H9 (cell line): ENCODE results near the gene LONRF3. TPM values are rescaled to one million over a fixed set of nuclear protein-coding genes. Genes with fewer than 3 reads are reported as not detected.

Source experiments
- DNase-seq: peaks from one replicate; pipeline ENCODE4 v3.0.0-alpha.2; 2017
- H2AFZ ChIP-seq: one replicate; pipeline ENCODE4 v1.6.1; 2013; ENCODE audit warnings: mild to moderate bottlenecking, low read length, control low read depth, moderate library complexity
- H2AK5ac ChIP-seq: 2 replicates; pipeline ENCODE4 v1.6.1; 2013; ENCODE audit warnings: low read length, control low read depth, mixed read lengths; ENCODE audit not compliant: insufficient read length
- H2BK120ac ChIP-seq: one replicate; pipeline ENCODE4 v1.6.1; 2013; ENCODE audit warnings: low read depth, mild to moderate bottlenecking, low read length, control low read depth, inconsistent platforms; ENCODE audit not compliant: poor library complexity, severe bottlenecking
- H2BK12ac ChIP-seq: 2 replicates; pipeline ENCODE4 v1.6.1; 2013; ENCODE audit warnings: low read length, control low read depth, mixed read lengths, low read depth; ENCODE audit not compliant: insufficient read length
- H2BK15ac ChIP-seq: 2 replicates; pipeline ENCODE4 v1.6.1; 2013; ENCODE audit warnings: low read depth, low read length, control low read depth
- H2BK20ac ChIP-seq: one replicate; pipeline ENCODE4 v1.6.1; 2013; ENCODE audit warnings: low read depth, mild to moderate bottlenecking, low read length, control low read depth, inconsistent platforms; ENCODE audit not compliant: poor library complexity, severe bottlenecking
- H2BK5ac ChIP-seq: 2 replicates; pipeline ENCODE4 v1.6.1; 2013; ENCODE audit warnings: low read length, control low read depth, mixed read lengths; ENCODE audit not compliant: insufficient read length
- H3K14ac ChIP-seq: 2 replicates; pipeline ENCODE4 v1.6.1; 2013; ENCODE audit warnings: low read length, control low read depth; ENCODE audit not compliant: insufficient read depth
- H3K18ac ChIP-seq: 2 replicates; pipeline ENCODE4 v1.6.1; 2013; ENCODE audit warnings: low read depth, mild to moderate bottlenecking, mixed read lengths, low read length, control low read depth; ENCODE audit not compliant: insufficient read length
- H3K23ac ChIP-seq: 2 replicates; pipeline ENCODE4 v1.6.1; 2013; ENCODE audit warnings: low read length, control low read depth, mixed read lengths, low read depth; ENCODE audit not compliant: insufficient read length
- H3K23me2 ChIP-seq: 2 replicates; pipeline ENCODE4 v1.6.1; 2013; ENCODE audit warnings: low read depth, mild to moderate bottlenecking, mixed read lengths, low read length, control low read depth; ENCODE audit not compliant: insufficient read length, poor library complexity, severe bottlenecking
- H3K27ac ChIP-seq: 2 replicates; pipeline ENCODE4 v1.5.1; 2013; ENCODE audit warnings: low read length, control low read depth, mixed read lengths, low read depth; ENCODE audit not compliant: insufficient read length
- H3K27me3 ChIP-seq: 2 replicates; pipeline ENCODE4 v1.6.1; 2013; ENCODE audit warnings: low read length, control low read depth, inconsistent platforms; ENCODE audit not compliant: insufficient read depth
- H3K4ac ChIP-seq: 2 replicates; pipeline ENCODE4 v1.6.1; 2013; ENCODE audit warnings: low read depth, mild to moderate bottlenecking, control low read depth, inconsistent platforms, low read length, moderate library complexity
- H3K4me1 ChIP-seq: 2 replicates; pipeline ENCODE4 v1.6.1; 2013; ENCODE audit warnings: low read length, control low read depth, inconsistent platforms; ENCODE audit not compliant: insufficient read depth
- H3K4me2 ChIP-seq: 2 replicates; pipeline ENCODE4 v1.6.1; 2013; ENCODE audit warnings: low read length, control low read depth, mixed read lengths; ENCODE audit not compliant: insufficient read length, insufficient read depth
- H3K56ac ChIP-seq: 2 replicates; pipeline ENCODE4 v1.6.1; 2013; ENCODE audit warnings: low read depth, mild to moderate bottlenecking, mixed read lengths, low read length, control low read depth; ENCODE audit not compliant: insufficient read length
- H3K79me1 ChIP-seq: 2 replicates; pipeline ENCODE4 v1.6.1; 2013; ENCODE audit warnings: low read depth, mild to moderate bottlenecking, moderate library complexity, low read length, control low read depth, inconsistent platforms; ENCODE audit not compliant: insufficient read depth, poor library complexity, severe bottlenecking
- H3K79me2 ChIP-seq: 2 replicates; pipeline ENCODE4 v1.6.1; 2013; ENCODE audit warnings: low read length, control low read depth, inconsistent platforms; ENCODE audit not compliant: insufficient read depth
- H3K9ac ChIP-seq: 2 replicates; pipeline ENCODE4 v1.6.1; 2013; ENCODE audit warnings: low read length, control low read depth, mixed read lengths; ENCODE audit not compliant: insufficient read length; ENCODE audit errors: extremely low read depth
- H3K9me3 ChIP-seq: one replicate; pipeline ENCODE4 v1.6.1; 2013; ENCODE audit warnings: low read depth, low read length, inconsistent platforms; ENCODE audit not compliant: control insufficient read depth
- H3T11ph ChIP-seq: one replicate; pipeline ENCODE4 v1.6.1; 2013; ENCODE audit warnings: mild to moderate bottlenecking, low read length, control low read depth, inconsistent platforms
- H4K20me1 ChIP-seq: one replicate; pipeline ENCODE4 v1.6.1; 2013; ENCODE audit not compliant: control insufficient read depth, insufficient read length, insufficient read depth
- H4K5ac ChIP-seq: 2 replicates; pipeline ENCODE4 v1.6.1; 2013; ENCODE audit warnings: low read depth, mild to moderate bottlenecking, mixed read lengths, low read length, control low read depth; ENCODE audit not compliant: insufficient read length
- H4K8ac ChIP-seq: replicated peaks from 2 replicates; pipeline ENCODE4 v1.6.1; 2013; ENCODE audit warnings: low read length, control low read depth, mixed read lengths, low read depth; ENCODE audit not compliant: insufficient read length
- H4K91ac ChIP-seq: 2 replicates; pipeline ENCODE4 v1.6.1; 2013; ENCODE audit warnings: low read depth, mild to moderate bottlenecking, moderate library complexity, mixed read lengths, low read length, control low read depth; ENCODE audit not compliant: insufficient read length
- H3K27ac Mint-ChIP-seq, 3 experiments: 2 replicates in 2 of 3; 3 replicates in 1 of 3; pipeline ENCODE4 v1.8.0; 2020 to 2021; ENCODE audit warnings: mixed read lengths in 3 of 3, mild to moderate bottlenecking in 1 of 3, moderate library complexity in 1 of 3
- H3K27me3 Mint-ChIP-seq: 2 replicates; pipeline ENCODE4 v1.8.0; 2021; ENCODE audit warnings: low read depth, mild to moderate bottlenecking, moderate library complexity, mixed read lengths
- H3K36me3 Mint-ChIP-seq, 3 experiments: 2 replicates in 2 of 3; 3 replicates in 1 of 3; pipeline ENCODE4 v1.8.0; 2020 to 2021; ENCODE audit warnings: low read depth in 3 of 3, mixed read lengths in 3 of 3; ENCODE audit not compliant: insufficient read depth in 1 of 3
- H3K4me1 Mint-ChIP-seq, 2 experiments: 2 replicates each; pipeline ENCODE4 v1.8.0; 2020; ENCODE audit warnings: mixed read lengths in 2 of 2
- H3K4me3 Mint-ChIP-seq, 2 experiments: 2 replicates in 1 of 2; 3 replicates in 1 of 2; pipeline ENCODE4 v1.8.0; 2020 to 2021; ENCODE audit warnings: mild to moderate bottlenecking in 2 of 2, mixed read lengths in 2 of 2, moderate library complexity in 1 of 2
- H3K9me3 Mint-ChIP-seq, 2 experiments: 2 replicates in 1 of 2; 3 replicates in 1 of 2; pipeline ENCODE4 v1.8.0; 2020; ENCODE audit warnings: mild to moderate bottlenecking in 2 of 2, mixed read lengths in 2 of 2, moderate library complexity in 1 of 2
- WGBS: extraction: QIAGEN DNeasy Blood & Tissue Kit; methylation state at CpG from one replicate; pipeline ENCODE4 v1.1.7; 2013; ENCODE audit warnings: missing lambda C conversion rate, low lambda C conversion rate, mixed read lengths; ENCODE audit not compliant: insufficient read length; ENCODE audit errors: extremely low coverage; 5-methylcytosine and 5-hydroxymethylcytosine counted together
- total RNA-seq: library from RNA; stranded (reverse); gene quantifications from 2 replicates; pipeline ENCODE4 v1.2.1, GENCODE V29; 2021
- TF ChIP-seq, protein P1 (sequence below): fragments of 200-600 bp; sonication (generic); conservative IDR thresholded peaks from 3 replicates; pipeline ENCODE4 v1.8.0; 2021; ENCODE audit warnings: antibody characterized with exemption, mild to moderate bottlenecking

The LONRF3 gene
- total RNA-seq, 1 experiment from 2014 or later: 0.33 TPM

DNA sequence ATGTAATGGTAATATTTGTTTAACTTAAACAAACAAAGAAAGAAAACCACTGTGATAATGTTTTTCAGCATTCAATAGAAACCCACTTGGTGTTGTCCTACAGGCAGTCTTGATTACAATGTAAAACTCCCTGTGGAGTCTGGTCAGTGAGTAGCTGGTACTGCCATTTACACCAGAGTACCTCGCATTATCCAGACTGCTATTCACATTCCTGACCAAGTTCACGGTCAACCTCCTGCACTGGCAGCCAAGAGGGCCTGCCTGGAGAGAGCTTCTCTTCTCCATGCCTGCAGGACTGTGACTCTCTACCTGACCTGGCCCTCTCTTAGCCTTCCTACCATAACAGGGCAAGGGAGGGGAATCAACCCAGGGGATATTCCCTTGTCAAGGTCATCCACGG, 2.9 kb upstream of the LONRF3 start:
- Histone ChIP-seq H4K20me1 (no peaks in the 10 kb centered on the region), H3K18ac (no peak overlapping the region), H3K27ac (no peak overlapping the region), H3T11ph (no peak overlapping the region), H3K4ac (no peak overlapping the region), H2AFZ (no peak overlapping the region), H3K4me1 (no peaks in the 10 kb centered on the region), H4K8ac (no peak overlapping the region), H3K23ac (no peak overlapping the region), H3K23me2 (no peaks in the 10 kb centered on the region), H3K9me3 (peaks cover 38% of the 10 kb centered on the region), H3K56ac (no peak overlapping the region), H2BK120ac (no peak overlapping the region), H2AK5ac (no peak overlapping the region), H3K79me2 (no peaks in the 10 kb centered on the region), H2BK15ac (no peak overlapping the region), H3K9ac (no peak overlapping the region), H2BK20ac (no peak overlapping the region), H4K5ac (no peak overlapping the region), H3K14ac (no peak overlapping the region), H2BK5ac (no peak overlapping the region), H3K79me1 (no peaks in the 10 kb centered on the region), H3K27me3 (peaks cover 69% of the 10 kb centered on the region), H4K91ac (no peak overlapping the region), H3K4me2 (no peak overlapping the region), H2BK12ac (no peak overlapping the region)
- Mint-ChIP-seq H3K9me3 (peaks cover 58 to 74% of the 10 kb centered on the region in 2 experiments), H3K27me3 (peaks cover 100% of the 10 kb centered on the region), H3K4me1 (peaks cover 18 to 23% of the 10 kb centered on the region in 2 experiments), H3K4me3 (no peak overlapping the region), H3K36me3 (peaks cover 2 to 4% (median 3%) of the 10 kb centered on the region in 3 experiments; a peak in 6 of 7 replicates), H3K27ac (no peak overlapping the region)
- whole genome bisulfite sequencing: no CpG with 5 or more reads among the region's 3 CpGs
- TF ChIP-seq, protein P1, sequence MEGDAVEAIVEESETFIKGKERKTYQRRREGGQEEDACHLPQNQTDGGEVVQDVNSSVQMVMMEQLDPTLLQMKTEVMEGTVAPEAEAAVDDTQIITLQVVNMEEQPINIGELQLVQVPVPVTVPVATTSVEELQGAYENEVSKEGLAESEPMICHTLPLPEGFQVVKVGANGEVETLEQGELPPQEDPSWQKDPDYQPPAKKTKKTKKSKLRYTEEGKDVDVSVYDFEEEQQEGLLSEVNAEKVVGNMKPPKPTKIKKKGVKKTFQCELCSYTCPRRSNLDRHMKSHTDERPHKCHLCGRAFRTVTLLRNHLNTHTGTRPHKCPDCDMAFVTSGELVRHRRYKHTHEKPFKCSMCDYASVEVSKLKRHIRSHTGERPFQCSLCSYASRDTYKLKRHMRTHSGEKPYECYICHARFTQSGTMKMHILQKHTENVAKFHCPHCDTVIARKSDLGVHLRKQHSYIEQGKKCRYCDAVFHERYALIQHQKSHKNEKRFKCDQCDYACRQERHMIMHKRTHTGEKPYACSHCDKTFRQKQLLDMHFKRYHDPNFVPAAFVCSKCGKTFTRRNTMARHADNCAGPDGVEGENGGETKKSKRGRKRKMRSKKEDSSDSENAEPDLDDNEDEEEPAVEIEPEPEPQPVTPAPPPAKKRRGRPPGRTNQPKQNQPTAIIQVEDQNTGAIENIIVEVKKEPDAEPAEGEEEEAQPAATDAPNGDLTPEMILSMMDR: no peak
- DNase-seq: peak; percentile 60
